ENCODE results near the gene SEBOX.

SEBOX gene

GRCh38 chr17:28392491-28392890, 27.5 kb upstream of the SEBOX start:
- H3K9me3 ChIP-seq (ENCODE audit: insufficient read depth, low read length) = no peaks in the 10 kb centered on the region
- no peak for DNase-seq (ENCODE audit: low read depth, low spot score)
- peaks cover 39% of the 10 kb centered on the region for H3K36me3 ChIP-seq (ENCODE audit: insufficient read depth, insufficient read length, low read length)
- H3K27me3 ChIP-seq (ENCODE audit: insufficient read depth, insufficient read length) = no peaks in the 10 kb centered on the region
- H3K9ac ChIP-seq (ENCODE audit: insufficient read length, low read depth) = no peak overlapping the region
- H3K4me3 ChIP-seq (ENCODE audit: insufficient read length, low read depth) = no peak overlapping the region
- H3K4me1 ChIP-seq (ENCODE audit: insufficient read depth, insufficient read length) = peaks cover 3% of the 10 kb centered on the region
- no peak for TF ChIP-seq SUZ12 (IDR thresholded peaks at IDR 0.05; ENCODE audit: extremely low read depth, insufficient read depth, insufficient read length)
- no peak for TF ChIP-seq ZNF274 (IDR thresholded peaks at IDR 0.05; ENCODE audit: low read depth, low read length)
- no peak for TF ChIP-seq YY1 (IDR thresholded peaks at IDR 0.05; ENCODE audit: insufficient read depth, insufficient read length)

- TF ChIP-seq SUZ12 (IDR thresholded peaks at IDR 0.05; ENCODE audit: extremely low read depth, insufficient read depth, insufficient read length) (no peak), YY1 (IDR thresholded peaks at IDR 0.05; ENCODE audit: insufficient read depth, insufficient read length) (no peak), ZNF274 (IDR thresholded peaks at IDR 0.05; ENCODE audit: low read depth, low read length) (no peak)
- Histone ChIP-seq H3K4me3 (ENCODE audit: insufficient read length, low read depth) (no peak overlapping the region), H3K4me1 (ENCODE audit: insufficient read depth, insufficient read length) (peaks cover 3% of the 10 kb centered on the region), H3K9ac (ENCODE audit: insufficient read length, low read depth) (no peak overlapping the region), H3K27me3 (ENCODE audit: insufficient read depth, insufficient read length) (no peaks in the 10 kb centered on the region), H3K36me3 (ENCODE audit: insufficient read depth, insufficient read length, low read length) (peaks cover 31% of the 10 kb centered on the region), H3K9me3 (ENCODE audit: insufficient read depth, low read length) (no peaks in the 10 kb centered on the region)
- DNase-seq (ENCODE audit: low read depth, low spot score) = no peak
Measured at GRCh38 chr17:28391401-28391800, 26.4 kb upstream of the SEBOX start.

GRCh38 chr17:28390984-28391383, 26.0 kb upstream of the SEBOX start:
- no peak overlapping the region for H3K9ac ChIP-seq (ENCODE audit: insufficient read length, low read depth)
- no peaks in the 10 kb centered on the region for H3K9me3 ChIP-seq (ENCODE audit: insufficient read depth, low read length)
- H3K4me3 ChIP-seq (ENCODE audit: insufficient read length, low read depth) = no peak overlapping the region
- peaks cover 3% of the 10 kb centered on the region for H3K4me1 ChIP-seq (ENCODE audit: insufficient read depth, insufficient read length)
- DNase-seq (ENCODE audit: low read depth, low spot score) = no peak
- TF ChIP-seq ZNF274 (IDR thresholded peaks at IDR 0.05; ENCODE audit: low read depth, low read length) (no peak), SUZ12 (IDR thresholded peaks at IDR 0.05; ENCODE audit: extremely low read depth, insufficient read depth, insufficient read length) (no peak), YY1 (IDR thresholded peaks at IDR 0.05; ENCODE audit: insufficient read depth, insufficient read length) (no peak)
- peaks cover 27% of the 10 kb centered on the region for H3K36me3 ChIP-seq (ENCODE audit: insufficient read depth, insufficient read length, low read length)
- H3K27me3 ChIP-seq (ENCODE audit: insufficient read depth, insufficient read length) = no peaks in the 10 kb centered on the region

- Histone ChIP-seq H3K4me3 (ENCODE audit: insufficient read length, low read depth) (no peak overlapping the region), H3K4me1 (ENCODE audit: insufficient read depth, insufficient read length) (peaks cover 3% of the 10 kb centered on the region), H3K27me3 (ENCODE audit: insufficient read depth, insufficient read length) (no peaks in the 10 kb centered on the region), H3K36me3 (ENCODE audit: insufficient read depth, insufficient read length, low read length) (peaks cover 23% of the 10 kb centered on the region), H3K9ac (ENCODE audit: insufficient read length, low read depth) (no peak overlapping the region), H3K9me3 (ENCODE audit: insufficient read depth, low read length) (no peaks in the 10 kb centered on the region)
- TF ChIP-seq SUZ12 (IDR thresholded peaks at IDR 0.05; ENCODE audit: extremely low read depth, insufficient read depth, insufficient read length) = no peak
- TF ChIP-seq ZNF274 (IDR thresholded peaks at IDR 0.05; ENCODE audit: low read depth, low read length) = no peak
- TF ChIP-seq YY1 (IDR thresholded peaks at IDR 0.05; ENCODE audit: insufficient read depth, insufficient read length) = no peak
- no peak for DNase-seq (ENCODE audit: low read depth, low spot score)
Measured at GRCh38 chr17:28390563-28390962, 25.6 kb upstream of the SEBOX start.

GRCh38 chr17:28390141-28390540, 25.1 kb upstream of the SEBOX start:
- no peak overlapping the region for H3K9ac ChIP-seq (ENCODE audit: insufficient read length, low read depth)
- no peak for DNase-seq (ENCODE audit: low read depth, low spot score)
- no peak overlapping the region for H3K4me3 ChIP-seq (ENCODE audit: insufficient read length, low read depth)
- no peaks in the 10 kb centered on the region for H3K27me3 ChIP-seq (ENCODE audit: insufficient read depth, insufficient read length)
- H3K4me1 ChIP-seq (ENCODE audit: insufficient read depth, insufficient read length) = peaks cover 3% of the 10 kb centered on the region
- peaks cover 22% of the 10 kb centered on the region for H3K36me3 ChIP-seq (ENCODE audit: insufficient read depth, insufficient read length, low read length)
- TF ChIP-seq SUZ12 (IDR thresholded peaks at IDR 0.05; ENCODE audit: extremely low read depth, insufficient read depth, insufficient read length) (no peak), ZNF274 (IDR thresholded peaks at IDR 0.05; ENCODE audit: low read depth, low read length) (no peak), YY1 (IDR thresholded peaks at IDR 0.05; ENCODE audit: insufficient read depth, insufficient read length) (no peak)
- no peaks in the 10 kb centered on the region for H3K9me3 ChIP-seq (ENCODE audit: insufficient read depth, low read length)

- Histone ChIP-seq H3K27me3 (ENCODE audit: insufficient read depth, insufficient read length) (no peaks in the 10 kb centered on the region), H3K9ac (ENCODE audit: insufficient read length, low read depth) (no peak overlapping the region), H3K36me3 (ENCODE audit: insufficient read depth, insufficient read length, low read length) (peaks cover 24% of the 10 kb centered on the region), H3K9me3 (ENCODE audit: insufficient read depth, low read length) (no peaks in the 10 kb centered on the region), H3K4me3 (ENCODE audit: insufficient read length, low read depth) (no peak overlapping the region), H3K4me1 (ENCODE audit: insufficient read depth, insufficient read length) (peaks cover 3% of the 10 kb centered on the region)
- TF ChIP-seq SUZ12 (IDR thresholded peaks at IDR 0.05; ENCODE audit: extremely low read depth, insufficient read depth, insufficient read length) (no peak), YY1 (IDR thresholded peaks at IDR 0.05; ENCODE audit: insufficient read depth, insufficient read length) (no peak), ZNF274 (IDR thresholded peaks at IDR 0.05; ENCODE audit: low read depth, low read length) (no peak)
- DNase-seq (ENCODE audit: low read depth, low spot score) = no peak
Measured at GRCh38 chr17:28388106-28388505, 23.1 kb upstream of the SEBOX start.

- Histone ChIP-seq H3K9ac (ENCODE audit: insufficient read length, low read depth) (no peak overlapping the region), H3K4me1 (ENCODE audit: insufficient read depth, insufficient read length) (peaks cover 2% of the 10 kb centered on the region), H3K36me3 (ENCODE audit: insufficient read depth, insufficient read length, low read length) (peaks cover 24% of the 10 kb centered on the region), H3K27me3 (ENCODE audit: insufficient read depth, insufficient read length) (peaks cover under 1% of the 10 kb centered on the region), H3K9me3 (ENCODE audit: insufficient read depth, low read length) (no peaks in the 10 kb centered on the region), H3K4me3 (ENCODE audit: insufficient read length, low read depth) (no peak overlapping the region)
- no peak for TF ChIP-seq SUZ12 (IDR thresholded peaks at IDR 0.05; ENCODE audit: extremely low read depth, insufficient read depth, insufficient read length)
- TF ChIP-seq ZNF274 (IDR thresholded peaks at IDR 0.05; ENCODE audit: low read depth, low read length) = no peak
- no peak for TF ChIP-seq YY1 (IDR thresholded peaks at IDR 0.05; ENCODE audit: insufficient read depth, insufficient read length)
- no peak for DNase-seq (ENCODE audit: low read depth, low spot score)
Measured at GRCh38 chr17:28386391-28386790, 21.4 kb upstream of the SEBOX start.

All from NT2/D1 (cell line).